ENCODE results near the gene NT5DC2. TPM values are rescaled to one million over a fixed set of nuclear protein-coding genes. Genes with fewer than 3 reads are reported as not detected.
A peak's percentile ranks its signal among the peaks of the same experiment; 100 is the strongest.

The NT5DC2 gene
- total RNA-seq, 2 donors from 2014 or later, result 59.7 to 166 TPM

- peaks cover 0 to 12% of the 10 kb centered on the region in 2 donors for H3K4me1 Mint-ChIP-seq (ENCODE audit: low read depth in 2 of 2)
- H3K27ac Mint-ChIP-seq, result no peak overlapping the region
- H3K36me3 Mint-ChIP-seq, result no peaks in the 10 kb centered on the region
- H3K9me3 Mint-ChIP-seq, result no peaks in the 10 kb centered on the region
- H3K4me3 Mint-ChIP-seq, result no peak overlapping the region
- no peak for ATAC-seq
- DNase-seq (ENCODE audit: low spot score), result no peak
- no peaks in the 10 kb centered on the region for H3K27me3 Mint-ChIP-seq
These were observed 45.6 kb downstream of the NT5DC2 start for GRCh38 chr3:52487788-52488691.

- H3K27ac Mint-ChIP-seq, result no peak overlapping the region
- ATAC-seq (no peak), DNase-seq (ENCODE audit: low spot score) (no peak)
- no peaks in the 10 kb centered on the region for H3K9me3 Mint-ChIP-seq
- no peaks in the 10 kb centered on the region for H3K27me3 Mint-ChIP-seq
- H3K4me1 Mint-ChIP-seq (ENCODE audit: low read depth in 2 of 2), result peaks cover 0 to 7% of the 10 kb centered on the region in 2 donors
- H3K4me3 Mint-ChIP-seq, result no peak overlapping the region
- H3K36me3 Mint-ChIP-seq, result no peaks in the 10 kb centered on the region
These were observed 46.4 kb downstream of the NT5DC2 start for GRCh38 chr3:52487050-52487787.

- no peak overlapping the region for H3K4me3 Mint-ChIP-seq
- peak overlapping the region in 1 of 2 donors; percentile 29 for H3K27ac Mint-ChIP-seq
- peaks cover 0 to 4% of the 10 kb centered on the region in 2 donors for H3K4me1 Mint-ChIP-seq (ENCODE audit: low read depth in 2 of 2)
- ATAC-seq (no peak), DNase-seq (ENCODE audit: low spot score) (no peak)
- no peaks in the 10 kb centered on the region for H3K36me3 Mint-ChIP-seq
- H3K27me3 Mint-ChIP-seq, result no peaks in the 10 kb centered on the region
- H3K9me3 Mint-ChIP-seq, result no peaks in the 10 kb centered on the region
These were observed 48.8 kb downstream of the NT5DC2 start for GRCh38 chr3:52484680-52485461.

- Mint-ChIP-seq H3K27ac (no peak overlapping the region), H3K4me1 (ENCODE audit: low read depth in 2 of 2) (peaks cover 0 to 4% of the 10 kb centered on the region in 2 donors), H3K27me3 (no peaks in the 10 kb centered on the region), H3K9me3 (no peaks in the 10 kb centered on the region), H3K36me3 (no peaks in the 10 kb centered on the region), H3K4me3 (no peak overlapping the region)
- ATAC-seq, result no peak
- no peak for DNase-seq (ENCODE audit: low spot score)
These were observed 49.9 kb downstream of the NT5DC2 start for GRCh38 chr3:52483577-52484381.

GRCh38 chr3:52483081-52483480, 50.6 kb downstream of the NT5DC2 start:
- Mint-ChIP-seq H3K36me3 (no peaks in the 10 kb centered on the region), H3K27me3 (no peaks in the 10 kb centered on the region), H3K4me3 (no peak overlapping the region), H3K9me3 (no peaks in the 10 kb centered on the region), H3K4me1 (ENCODE audit: low read depth in 2 of 2) (peaks cover 0 to 4% of the 10 kb centered on the region in 2 donors), H3K27ac (no peak overlapping the region)
- DNase-seq (ENCODE audit: low spot score) (no peak), ATAC-seq (no peak)

- Mint-ChIP-seq H3K4me1 (ENCODE audit: low read depth in 2 of 2) (peaks cover 0 to 4% of the 10 kb centered on the region in 2 donors), H3K36me3 (no peaks in the 10 kb centered on the region), H3K4me3 (no peak overlapping the region), H3K27ac (no peak overlapping the region), H3K9me3 (no peaks in the 10 kb centered on the region), H3K27me3 (no peaks in the 10 kb centered on the region)
- DNase-seq (ENCODE audit: low spot score) (no peak), ATAC-seq (no peak)
These were observed 51.7 kb downstream of the NT5DC2 start for GRCh38 chr3:52481819-52482521.

GRCh38 chr3:52480768-52481715, 52.6 kb downstream of the NT5DC2 start:
- Mint-ChIP-seq H3K36me3 (no peaks in the 10 kb centered on the region), H3K27me3 (no peaks in the 10 kb centered on the region), H3K9me3 (no peaks in the 10 kb centered on the region), H3K4me3 (no peak overlapping the region), H3K4me1 (ENCODE audit: low read depth in 2 of 2) (peaks cover 0 to 4% of the 10 kb centered on the region in 2 donors), H3K27ac (no peak overlapping the region)
- DNase-seq (ENCODE audit: low spot score) (no peak), ATAC-seq (no peak)

- Mint-ChIP-seq H3K4me3 (no peak overlapping the region), H3K36me3 (no peaks in the 10 kb centered on the region), H3K27ac (no peak overlapping the region), H3K27me3 (no peaks in the 10 kb centered on the region), H3K9me3 (no peaks in the 10 kb centered on the region), H3K4me1 (ENCODE audit: low read depth in 2 of 2) (no peaks in the 10 kb centered on the region)
- DNase-seq (ENCODE audit: low spot score) (no peak), ATAC-seq (peak in 1 of 2 donors; percentile 25)
These were observed 53.6 kb downstream of the NT5DC2 start for GRCh38 chr3:52479877-52480575.

- Mint-ChIP-seq H3K36me3 (no peaks in the 10 kb centered on the region), H3K4me1 (ENCODE audit: low read depth in 2 of 2) (no peaks in the 10 kb centered on the region), H3K4me3 (no peak overlapping the region), H3K9me3 (no peaks in the 10 kb centered on the region), H3K27me3 (no peaks in the 10 kb centered on the region), H3K27ac (peak overlapping the region in 1 of 2 donors; percentile 50)
- ATAC-seq (peak in 1 of 2 donors; percentile 33), DNase-seq (ENCODE audit: low spot score) (no peak)
These were observed 54.4 kb downstream of the NT5DC2 start for GRCh38 chr3:52479037-52479876.

GRCh38 chr3:52477796-52478095, 55.9 kb downstream of the NT5DC2 start:
- Mint-ChIP-seq H3K27me3 (no peaks in the 10 kb centered on the region), H3K4me3 (no peak overlapping the region), H3K4me1 (ENCODE audit: low read depth in 2 of 2) (no peaks in the 10 kb centered on the region), H3K36me3 (no peaks in the 10 kb centered on the region), H3K27ac (no peak overlapping the region), H3K9me3 (no peaks in the 10 kb centered on the region)
- ATAC-seq (no peak), DNase-seq (ENCODE audit: low spot score) (no peak)

Data from natural killer cell treated with Interleukin-12 subunit alpha and Interleukin-12 subunit beta and Interleukin-15 and Interleukin-18, amount 100 ng/mL, for 72 hours (primary cell).